ENCODE data around the gene GAS6. TPM values are rescaled to one million over a fixed set of nuclear protein-coding genes. Genes with fewer than 3 reads are reported as not detected.
A peak's percentile ranks its signal among the peaks of the same experiment; 100 is the strongest.

The GAS6 gene
- total RNA-seq, 2 donors from 2014 or later, result 83.0 to 145 TPM

GRCh38 chr13:113883921-113884804 is 20.3 kb upstream of the GAS6 start:
- H3K27me3 ChIP-seq, result no peaks in the 10 kb centered on the region
- no peak for TF ChIP-seq CTCF (IDR thresholded peaks at IDR 0.05)
- TF ChIP-seq POLR2A (IDR thresholded peaks at IDR 0.05), result no peak
- 60 to 76% methylated on average over 15 to 48 of the region's 51 CpGs for WGBS, 2 donors
- H3K9me3 ChIP-seq, result no peaks in the 10 kb centered on the region
- intact Hi-C loops (cut with DNase I), result no loop called here
- H3K4me3 ChIP-seq, result no peak overlapping the region
- peaks cover 34% of the 10 kb centered on the region for H3K4me1 ChIP-seq
- no peaks in the 10 kb centered on the region for H3K36me3 ChIP-seq (replicated peaks in 1 of 2; ENCODE audit: insufficient read depth in 1 of 2, low read depth in 2 of 2)
- ATAC-seq (no peak), DNase-seq (no peak)
- peak overlapping the region in 3 of 4 donors; percentile 20 to 78 (median 21) for H3K27ac ChIP-seq

- Histone ChIP-seq H3K27me3 (no peaks in the 10 kb centered on the region), H3K4me1 (peaks cover 37% of the 10 kb centered on the region), H3K9me3 (no peaks in the 10 kb centered on the region), H3K36me3 (replicated peaks in 1 of 2; ENCODE audit: insufficient read depth in 1 of 2, low read depth in 2 of 2) (no peaks in the 10 kb centered on the region), H3K27ac (peak overlapping the region in 3 of 4 donors; percentile 20 to 86 (median 78)), H3K4me3 (no peak overlapping the region)
- 87 to 92% methylated on average over 47 to 50 of the region's 50 CpGs for WGBS, 2 donors
- DNase-seq (no peak), ATAC-seq (no peak)
- TF ChIP-seq POLR2A (IDR thresholded peaks at IDR 0.05) (no peak), CTCF (IDR thresholded peaks at IDR 0.05) (no peak)
- intact Hi-C loops (cut with DNase I), result no loop called here
Observed at GRCh38 chr13:113883314-113883811, 19.5 kb upstream of the GAS6 start.

GRCh38 chr13:113882716-113883115 is 18.8 kb upstream of the GAS6 start:
- H3K4me3 ChIP-seq, result no peak overlapping the region
- ATAC-seq, result no peak
- peaks cover 37% of the 10 kb centered on the region for H3K4me1 ChIP-seq
- intact Hi-C loops (cut with DNase I), result no loop called here
- no peaks in the 10 kb centered on the region for H3K27me3 ChIP-seq
- no peaks in the 10 kb centered on the region for H3K9me3 ChIP-seq
- no peak for DNase-seq
- no peak for TF ChIP-seq POLR2A (IDR thresholded peaks at IDR 0.05)
- peak overlapping the region; percentile 68 to 86 (median 79) for H3K27ac ChIP-seq
- no peaks in the 10 kb centered on the region for H3K36me3 ChIP-seq (replicated peaks in 1 of 2; ENCODE audit: insufficient read depth in 1 of 2, low read depth in 2 of 2)
- 90% methylated on average over 20 of the region's 20 CpGs for WGBS, 2 donors

GRCh38 chr13:113882267-113882630 is 18.4 kb upstream of the GAS6 start:
- H3K4me3 ChIP-seq, result no peak overlapping the region
- peak; percentile 70 for ATAC-seq
- TF ChIP-seq CTCF (IDR thresholded peaks at IDR 0.05) (no peak), POLR2A (IDR thresholded peaks at IDR 0.05) (no peak)

GRCh38 chr13:113881614-113882266 is 17.9 kb upstream of the GAS6 start:
- H3K36me3 ChIP-seq (replicated peaks in 1 of 2; ENCODE audit: insufficient read depth in 1 of 2, low read depth in 2 of 2), result no peaks in the 10 kb centered on the region
- WGBS, 2 donors, result 30 to 36% methylated on average over 10 of the region's 10 CpGs
- DNase-seq, result peak; percentile 62 to 83 (median 80)
- no peak overlapping the region for H3K4me3 ChIP-seq
- H3K27me3 ChIP-seq, result no peaks in the 10 kb centered on the region
- no peak for TF ChIP-seq CTCF (IDR thresholded peaks at IDR 0.05)
- TF ChIP-seq POLR2A (IDR thresholded peaks at IDR 0.05), result peak in 2 of 3 donors; percentile 24 to 27
- no peaks in the 10 kb centered on the region for H3K9me3 ChIP-seq
- H3K4me1 ChIP-seq, result peaks cover 37% of the 10 kb centered on the region
- intact Hi-C loops (cut with DNase I), result no loop called here
- ATAC-seq, result peak; percentile 87
- H3K27ac ChIP-seq, result peak overlapping the region; percentile 68 to 86 (median 79)

More at GRCh38 chr13:113882267-113882630, 18.4 kb upstream of the GAS6 start:
- peaks cover 37% of the 10 kb centered on the region for H3K4me1 ChIP-seq
- H3K27ac ChIP-seq, result peak overlapping the region; percentile 68 to 86 (median 79)
- no peaks in the 10 kb centered on the region for H3K9me3 ChIP-seq
- no peaks in the 10 kb centered on the region for H3K27me3 ChIP-seq
- 30 to 41% methylated on average over 7 to 8 of the region's 8 CpGs for WGBS, 2 donors
- intact Hi-C loops (cut with DNase I), result no loop called here
- peak in 3 of 4 donors; percentile 43 to 55 (median 52) for DNase-seq
- no peaks in the 10 kb centered on the region for H3K36me3 ChIP-seq (replicated peaks in 1 of 2; ENCODE audit: insufficient read depth in 1 of 2, low read depth in 2 of 2)
